ENCODE measurements around the gene NPFFR2.

NPFFR2 gene

GRCh38 chr4:72110886-72111285 is 79.1 kb downstream of the NPFFR2 start:
- no peaks in the 10 kb centered on the region for H3K27me3 ChIP-seq (ENCODE audit: low read depth, low read length)
- peak overlapping the region; percentile 6 for H3K4me3 ChIP-seq (ENCODE audit: low read length)
- TF ChIP-seq CTCF (IDR thresholded peaks at IDR 0.05; ENCODE audit: low read depth, low read length) (no peak), EZH2phosphoT487 (IDR thresholded peaks at IDR 0.05; ENCODE audit: low read depth) (no peak)
- H3K27ac ChIP-seq (ENCODE audit: low read length): peak overlapping the region; percentile 93
- H4K20me1 ChIP-seq (ENCODE audit: insufficient read depth, low read length): no peaks in the 10 kb centered on the region
- H3K36me3 ChIP-seq (replicated peaks; ENCODE audit: low read depth, low read length): peaks cover 28% of the 10 kb centered on the region
- H3K9me3 ChIP-seq (ENCODE audit: insufficient read depth, low read length): no peaks in the 10 kb centered on the region
- H3K9ac ChIP-seq (ENCODE audit: low read length): peak overlapping the region; percentile 69
- H3K4me1 ChIP-seq (ENCODE audit: low read length): peaks cover 91% of the 10 kb centered on the region
- peak overlapping the region; percentile 58 for H3K4me2 ChIP-seq (ENCODE audit: low read length)
- 0 out of 2 replicates have a peak overlapping the region, but pooled peaks have one; percentile 0 for H2AFZ ChIP-seq (ENCODE audit: low read depth, low read length)
- no peaks in the 10 kb centered on the region for H3K79me2 ChIP-seq (ENCODE audit: low read length)

GRCh38 chr4:72111863-72112262 is 80.1 kb downstream of the NPFFR2 start:
- Histone ChIP-seq H3K27me3 (ENCODE audit: low read depth, low read length) (no peaks in the 10 kb centered on the region), H3K4me3 (ENCODE audit: low read length) (no peak overlapping the region), H3K27ac (ENCODE audit: low read length) (peak overlapping the region; percentile 93), H3K9ac (ENCODE audit: low read length) (peak overlapping the region; percentile 69), H3K36me3 (replicated peaks; ENCODE audit: low read depth, low read length) (peaks cover 26% of the 10 kb centered on the region), H3K4me2 (ENCODE audit: low read length) (peak overlapping the region; percentile 58), H3K4me1 (ENCODE audit: low read length) (peaks cover 83% of the 10 kb centered on the region), H4K20me1 (ENCODE audit: insufficient read depth, low read length) (no peaks in the 10 kb centered on the region), H2AFZ (ENCODE audit: low read depth, low read length) (no peak overlapping the region), H3K79me2 (ENCODE audit: low read length) (no peaks in the 10 kb centered on the region), H3K9me3 (ENCODE audit: insufficient read depth, low read length) (no peaks in the 10 kb centered on the region)
- TF ChIP-seq EZH2phosphoT487 (IDR thresholded peaks at IDR 0.05; ENCODE audit: low read depth): no peak

GRCh38 chr4:72112514-72113156 is 80.8 kb downstream of the NPFFR2 start:
- Histone ChIP-seq H3K36me3 (replicated peaks; ENCODE audit: low read depth, low read length) (peaks cover 31% of the 10 kb centered on the region), H3K9ac (ENCODE audit: low read length) (peak overlapping the region; percentile 69), H4K20me1 (ENCODE audit: insufficient read depth, low read length) (no peaks in the 10 kb centered on the region), H3K27ac (ENCODE audit: low read length) (peak overlapping the region; percentile 97), H2AFZ (ENCODE audit: low read depth, low read length) (no peak overlapping the region), H3K27me3 (ENCODE audit: low read depth, low read length) (no peaks in the 10 kb centered on the region), H3K4me1 (ENCODE audit: low read length) (peaks cover 83% of the 10 kb centered on the region), H3K79me2 (ENCODE audit: low read length) (no peaks in the 10 kb centered on the region), H3K4me3 (ENCODE audit: low read length) (no peak overlapping the region; the same call in 1 of the 2 replicates), H3K4me2 (ENCODE audit: low read length) (peak overlapping the region; percentile 58), H3K9me3 (ENCODE audit: insufficient read depth, low read length) (no peaks in the 10 kb centered on the region)
- TF ChIP-seq CTCF (IDR thresholded peaks at IDR 0.05; ENCODE audit: low read depth, low read length) (no peak), EZH2phosphoT487 (IDR thresholded peaks at IDR 0.05; ENCODE audit: low read depth) (no peak)

GRCh38 chr4:72118017-72118416 is 86.2 kb downstream of the NPFFR2 start:
- Histone ChIP-seq H3K27ac (ENCODE audit: low read length) (peak overlapping the region; percentile 24; the same call in 1 of the 2 replicates), H2AFZ (ENCODE audit: low read depth, low read length) (no peak overlapping the region; the same call in 1 of the 2 replicates), H3K4me3 (ENCODE audit: low read length) (peak overlapping the region; percentile 4; the same call in 1 of the 2 replicates), H3K4me2 (ENCODE audit: low read length) (peak overlapping the region; percentile 14), H4K20me1 (ENCODE audit: insufficient read depth, low read length) (no peaks in the 10 kb centered on the region), H3K9ac (ENCODE audit: low read length) (no peak overlapping the region), H3K27me3 (ENCODE audit: low read depth, low read length) (no peaks in the 10 kb centered on the region), H3K4me1 (ENCODE audit: low read length) (peaks cover 50% of the 10 kb centered on the region), H3K36me3 (replicated peaks; ENCODE audit: low read depth, low read length) (peaks cover 21% of the 10 kb centered on the region), H3K9me3 (ENCODE audit: insufficient read depth, low read length) (no peaks in the 10 kb centered on the region), H3K79me2 (ENCODE audit: low read length) (no peaks in the 10 kb centered on the region)
- TF ChIP-seq CTCF (IDR thresholded peaks at IDR 0.05; ENCODE audit: low read depth, low read length): no peak
- TF ChIP-seq EZH2phosphoT487 (IDR thresholded peaks at IDR 0.05; ENCODE audit: low read depth): no peak
